ENCODE measurements around the gene AGAP1.

Gene AGAP1

GRCh38 chr2:236034974-236035373 lies 541.1 kb downstream of the AGAP1 start:
- no peak for DNase-seq

- no peak for DNase-seq
Measured at GRCh38 chr2:236036045-236036444, 542.2 kb downstream of the AGAP1 start.

- no peak for DNase-seq
Measured at GRCh38 chr2:236038096-236038495, 544.3 kb downstream of the AGAP1 start.

DNA sequence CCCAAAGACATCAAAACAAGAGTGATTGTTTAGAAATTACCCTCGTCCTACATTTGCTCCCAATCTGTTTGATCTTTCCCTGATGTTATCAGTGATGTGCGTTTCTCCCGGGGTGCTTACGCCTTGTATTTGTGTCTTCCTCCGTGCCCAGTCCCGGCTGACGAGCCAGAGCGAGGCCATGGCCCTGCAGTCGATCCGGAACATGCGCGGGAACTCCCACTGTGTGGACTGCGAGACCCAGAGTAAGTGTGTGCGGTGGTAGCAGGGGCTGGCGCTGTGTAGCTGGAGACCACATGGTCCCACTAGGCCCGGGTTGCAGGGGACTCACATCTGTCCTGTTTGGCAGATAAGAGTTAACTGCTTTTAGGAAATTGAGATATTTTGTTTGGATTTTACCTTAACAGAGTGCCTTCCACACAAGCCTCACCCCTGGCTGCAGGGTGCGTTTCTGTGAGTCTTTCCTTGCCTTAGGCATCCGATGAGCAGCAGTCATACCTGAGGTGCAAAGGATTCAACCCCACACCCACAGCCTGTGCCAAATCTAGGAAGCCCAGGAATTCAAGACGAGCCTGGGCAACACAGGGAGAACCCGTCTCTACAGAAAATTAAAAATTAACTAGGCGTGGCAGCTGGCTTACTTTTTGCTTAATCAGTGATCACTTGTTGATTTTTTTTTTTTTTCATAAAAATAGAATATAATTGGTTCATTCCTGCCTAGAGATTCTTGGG lies 546.9 kb downstream of the AGAP1 start:
- DNase-seq = no peak

- DNase-seq = no peak
Measured at GRCh38 chr2:236041616-236042015, 547.8 kb downstream of the AGAP1 start.

DNA sequence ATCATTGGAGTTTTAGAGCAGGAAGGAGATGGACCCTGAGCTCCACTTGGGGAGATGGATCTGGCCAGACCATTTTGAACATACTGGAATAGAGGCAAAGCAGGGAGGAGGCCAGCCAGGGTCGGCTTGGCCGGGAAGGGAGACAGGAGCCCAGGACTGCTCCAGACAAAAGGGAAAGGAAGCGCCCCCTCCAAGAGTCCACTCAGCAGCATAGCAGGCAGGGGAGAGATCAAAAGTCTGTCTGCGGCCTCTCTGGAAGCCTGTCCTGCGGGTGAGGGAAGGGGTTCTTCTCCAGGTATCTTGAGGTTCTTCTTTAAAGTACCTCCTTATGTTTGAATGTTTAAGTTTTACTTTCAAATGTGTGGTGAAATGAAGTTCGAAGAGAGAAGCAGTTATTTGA lies 548.2 kb downstream of the AGAP1 start:
- no peak for DNase-seq

GRCh38 chr2:236044191-236044590 lies 550.3 kb downstream of the AGAP1 start:
- DNase-seq = no peak

DNA sequence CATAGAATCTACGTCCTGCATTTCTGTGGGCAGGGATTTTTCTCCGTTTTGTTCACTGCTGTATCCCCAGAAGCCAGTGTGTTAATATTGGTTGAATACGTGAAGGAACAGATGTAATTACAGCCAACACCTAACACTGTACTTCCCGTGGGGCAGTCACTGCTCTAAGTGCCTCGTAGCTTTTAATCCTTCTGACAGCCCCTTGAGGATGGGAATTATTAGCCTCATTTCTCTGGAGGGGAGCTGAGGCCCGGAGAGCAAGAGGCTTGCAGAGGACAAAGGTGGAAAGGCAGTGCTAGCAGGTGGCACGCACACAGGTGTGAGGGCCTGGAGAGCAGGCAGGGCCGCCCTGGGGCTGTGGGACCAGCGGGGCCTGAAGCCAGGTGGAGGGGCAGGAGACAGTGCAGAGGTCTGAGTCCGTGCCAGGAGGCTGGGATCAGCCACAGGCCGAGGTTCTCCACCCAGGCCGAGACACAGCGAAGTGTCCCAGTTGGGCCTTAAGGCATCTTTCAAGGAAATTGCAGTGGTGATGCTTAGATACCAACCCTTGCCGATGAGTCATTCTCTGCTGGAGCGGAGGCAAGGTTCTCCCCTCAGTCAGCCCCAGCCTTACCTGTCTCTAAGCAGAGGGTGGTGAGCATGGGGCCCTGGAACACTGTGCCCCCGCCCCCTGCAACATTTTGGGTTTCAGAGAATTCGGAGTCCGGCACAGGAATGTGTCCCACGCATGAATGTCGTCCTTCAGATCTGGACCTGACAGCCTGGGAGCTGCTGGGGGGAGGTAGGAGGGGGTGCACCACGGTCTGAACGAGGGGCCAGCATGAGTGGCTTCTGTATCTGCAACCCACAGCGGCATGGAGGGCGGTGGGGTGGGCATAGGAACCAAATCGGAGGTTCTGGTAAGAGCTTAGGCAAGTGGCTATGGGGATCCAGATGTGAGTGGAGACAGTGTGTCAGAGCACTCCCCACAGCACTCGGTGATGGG lies 551.7 kb downstream of the AGAP1 start:
- DNase-seq = no peak

GRCh38 chr2:236046715-236047114 lies 552.9 kb downstream of the AGAP1 start:
- no peak for DNase-seq

DNA sequence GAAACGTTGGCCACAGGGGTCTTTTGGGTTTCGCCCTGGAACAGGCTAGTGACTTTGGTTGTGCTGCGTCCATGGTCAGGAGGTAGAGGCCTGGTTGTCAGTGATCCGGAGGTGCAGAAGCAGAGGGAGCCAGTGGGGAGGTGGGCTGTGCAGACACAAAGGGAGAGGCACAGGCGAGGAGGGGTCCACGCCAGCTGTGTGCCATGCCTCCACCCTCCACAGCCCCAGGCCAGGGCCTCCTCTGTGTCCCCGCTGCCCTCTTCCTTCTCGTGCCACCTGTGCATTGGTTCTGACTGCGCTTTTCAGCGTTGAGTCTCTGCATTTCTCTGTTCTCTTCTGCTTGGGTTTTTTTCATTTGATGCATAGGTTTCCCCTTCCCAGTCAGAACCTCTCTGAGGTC lies 553.3 kb downstream of the AGAP1 start:
- no peak for DNase-seq

GRCh38 chr2:236047886-236048540 lies 554.2 kb downstream of the AGAP1 start:
- no peak for DNase-seq

- DNase-seq = no peak
Measured at GRCh38 chr2:236049981-236050380, 556.1 kb downstream of the AGAP1 start.

DNA sequence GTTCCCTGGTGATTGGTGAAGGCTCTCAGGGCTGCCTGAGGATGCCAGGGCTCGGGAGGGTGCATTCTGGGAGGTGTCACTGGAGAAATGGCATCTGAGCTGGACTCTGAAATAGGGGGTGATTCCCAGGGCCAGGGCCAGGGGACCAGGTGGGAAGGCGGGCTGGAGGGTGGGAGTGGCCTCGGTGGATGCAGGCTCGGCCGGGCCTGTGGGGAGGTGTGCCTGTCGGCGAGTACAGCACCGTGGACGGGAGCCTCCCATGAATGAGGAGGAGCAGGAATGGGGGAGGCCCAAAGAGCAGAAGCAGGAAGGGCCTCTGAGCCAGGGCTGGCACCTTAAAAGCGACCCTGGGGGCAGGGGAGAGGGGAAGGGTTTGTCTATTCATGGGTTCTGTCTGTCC lies 557.5 kb downstream of the AGAP1 start:
- no peak for DNase-seq

DNA sequence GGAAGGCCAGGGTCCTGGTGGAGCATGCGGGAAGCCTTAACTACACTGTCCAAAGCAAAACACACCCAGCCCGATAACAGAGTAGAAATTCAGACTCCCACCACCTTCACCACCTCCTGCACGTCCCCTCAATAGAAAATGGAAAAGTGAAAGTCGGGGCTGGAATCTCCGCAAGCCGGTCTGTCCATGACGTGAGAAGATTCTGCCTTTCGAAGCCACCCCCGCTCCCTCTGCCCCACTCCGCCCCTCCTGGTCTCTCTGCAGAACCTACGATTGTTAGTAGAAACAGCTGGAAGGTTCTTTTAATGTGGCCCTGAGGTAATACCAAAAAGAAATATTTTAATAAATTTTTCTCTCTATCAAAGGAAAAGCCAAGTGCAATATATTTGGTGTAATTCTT lies 558.0 kb downstream of the AGAP1 start:
- no peak for DNase-seq

GRCh38 chr2:236052206-236052605 lies 558.4 kb downstream of the AGAP1 start:
- no peak for DNase-seq

DNA sequence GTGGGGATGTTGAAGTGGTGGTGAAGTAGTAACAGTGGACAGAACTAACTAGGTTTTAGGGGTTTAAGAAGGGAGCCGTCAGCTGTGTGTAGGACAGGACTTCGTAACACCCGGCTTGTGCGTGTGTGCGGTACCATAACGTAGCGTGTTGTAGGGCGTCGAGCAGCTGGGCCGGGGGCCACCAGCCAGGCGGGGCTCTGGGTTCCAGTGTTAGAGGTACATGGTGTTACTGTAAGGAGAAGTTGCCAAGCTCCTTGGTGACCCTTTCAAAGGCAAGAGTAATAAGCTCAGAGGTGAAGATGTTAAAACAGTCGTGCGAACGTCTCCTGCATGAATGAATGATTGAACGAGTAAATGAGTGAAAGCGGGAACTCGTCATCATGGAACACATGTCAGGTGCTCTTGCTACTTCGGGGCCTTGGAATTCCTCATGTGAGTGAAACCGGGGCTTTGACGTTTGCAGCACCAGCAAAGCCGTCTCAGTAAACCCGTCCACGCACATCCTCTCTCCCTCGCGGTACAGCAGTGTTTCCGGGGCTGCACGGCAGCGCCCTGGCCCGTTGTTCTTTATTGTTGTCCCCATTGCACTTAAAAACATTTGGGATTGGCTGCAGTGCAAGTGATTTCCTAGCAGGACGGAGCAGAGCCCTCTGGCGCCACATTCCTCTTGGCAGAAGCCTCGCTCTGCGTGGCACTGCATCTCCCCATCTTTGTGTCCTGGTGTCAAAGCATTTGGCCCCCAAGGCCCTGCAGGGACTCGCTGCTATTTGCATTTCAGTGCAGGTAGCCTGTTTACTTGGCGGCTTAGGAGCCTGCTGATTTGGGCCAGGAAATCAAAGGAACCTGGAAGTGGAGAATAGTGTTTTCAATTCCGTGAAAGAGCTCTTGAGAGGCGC lies 559.3 kb downstream of the AGAP1 start:
- no peak for DNase-seq

GRCh38 chr2:236054125-236054524 lies 560.3 kb downstream of the AGAP1 start:
- DNase-seq = no peak

DNA sequence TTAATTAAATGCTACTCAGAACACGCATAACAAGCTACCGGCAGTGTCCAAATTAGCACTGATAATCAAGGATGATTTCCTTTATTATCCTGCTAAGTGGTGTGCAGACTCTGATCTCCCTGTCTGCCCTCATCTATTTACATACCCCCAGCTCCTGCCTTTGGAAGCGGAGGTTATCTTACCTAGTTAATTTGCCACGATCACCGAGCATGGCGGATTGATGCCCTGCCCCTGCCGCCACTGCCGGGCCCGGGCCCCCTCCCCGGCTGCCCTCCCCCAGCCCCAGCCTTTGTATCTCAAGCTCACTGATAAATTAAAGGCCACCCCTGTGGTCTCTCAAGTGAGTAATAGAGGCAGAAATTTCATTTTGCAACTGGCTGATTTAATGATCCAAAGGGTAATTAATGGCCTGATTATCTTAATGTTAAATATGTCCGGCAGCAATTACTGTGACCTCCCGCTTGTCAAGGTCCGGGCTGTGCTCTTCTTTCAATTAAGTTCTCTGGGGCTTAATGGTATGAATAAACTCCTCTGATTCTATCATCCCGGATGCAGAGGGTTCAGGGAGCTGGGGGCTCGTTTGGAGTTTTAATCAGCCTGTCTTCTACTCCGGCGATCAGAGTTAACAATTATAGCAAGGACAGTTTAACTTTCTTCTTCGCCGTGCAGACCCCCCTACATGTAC lies 560.9 kb downstream of the AGAP1 start:
- no peak for DNase-seq

DNA sequence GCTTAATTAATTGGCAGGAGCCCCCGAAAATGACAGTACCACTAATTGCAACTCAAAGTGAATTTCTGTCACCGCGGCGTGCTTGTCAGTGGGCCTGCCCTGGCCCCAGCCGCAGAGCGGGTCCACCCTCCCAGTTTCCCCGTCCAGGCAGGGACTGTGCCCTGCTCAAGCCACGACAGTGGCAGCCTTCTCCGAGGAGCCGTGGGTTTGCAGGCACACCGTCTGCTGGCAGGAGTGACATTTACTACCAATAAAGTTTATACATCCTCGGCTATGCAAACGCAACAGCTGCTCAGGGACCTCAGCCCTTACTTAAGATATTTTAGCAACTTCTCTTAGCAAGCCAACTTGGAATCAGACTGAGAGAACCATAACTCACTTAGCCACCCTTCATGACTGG lies 561.6 kb downstream of the AGAP1 start:
- DNase-seq = no peak

DNA sequence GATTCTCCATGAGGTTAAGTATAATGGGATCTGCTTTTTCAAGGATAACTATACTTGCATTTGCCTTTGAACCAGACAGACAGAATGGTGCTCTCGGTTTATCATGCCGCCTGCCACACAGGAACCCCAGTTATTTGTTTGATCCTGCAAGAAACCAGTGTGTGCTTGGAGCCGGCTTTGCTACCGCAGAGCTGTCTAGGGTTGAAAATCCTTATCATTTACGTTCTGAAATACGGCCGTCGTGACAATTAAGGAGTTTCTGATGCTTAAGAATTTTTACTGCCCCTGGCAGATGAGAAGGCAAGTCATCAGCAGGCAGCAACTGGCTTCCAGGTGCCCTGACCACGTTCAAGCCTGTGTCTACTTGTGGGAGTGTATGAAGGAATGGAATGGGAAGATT lies 562.3 kb downstream of the AGAP1 start:
- no peak for DNase-seq

GRCh38 chr2:236057375-236057774 lies 563.5 kb downstream of the AGAP1 start:
- no peak for DNase-seq

DNA sequence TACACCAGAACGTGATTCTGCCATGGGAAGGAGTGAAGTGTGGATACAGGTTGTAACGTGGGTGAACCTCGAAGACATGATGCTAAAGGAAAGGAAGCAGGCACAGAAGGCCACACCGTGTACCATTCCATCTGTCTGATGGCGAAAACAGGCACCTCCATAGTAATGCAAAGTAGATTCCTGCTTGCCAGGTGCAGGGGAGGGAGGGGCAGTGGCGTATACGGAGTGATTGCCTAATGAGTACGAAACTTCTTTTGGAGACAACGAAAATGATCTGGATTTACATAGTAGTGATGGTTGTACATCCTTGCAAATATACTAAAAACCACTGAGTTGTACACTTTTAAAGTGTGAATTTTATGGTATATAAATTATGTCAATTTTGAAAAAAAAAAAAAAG lies 567.7 kb downstream of the AGAP1 start:
- DNase-seq = no peak

All from stimulated activated CD4-positive, alpha-beta T cell treated with anti-CD3 and anti-CD28 coated beads, Interleukin-12 subunit alpha, Interleukin-12 subunit beta, amount 100 ng/mL, for 4 hours (primary cell).